Spleen (tissue), 11 donors: Measurements from ENCODE around the gene CLCN5. TPM values are rescaled to one million over a fixed set of nuclear protein-coding genes. Genes with fewer than 3 reads are reported as not detected.

Experiments
- DNase-seq: peaks from one replicate; pipeline ENCODE4 v3.0.0-alpha.2; 2020
- H3K27ac ChIP-seq, 8 donors: fragments of 200-600 bp; sonication (generic) in 7 of 8; 1 replicate in 4 of 8; 2 replicates in 4 of 8; pipeline versions ENCODE4 v1.5.0 to v1.8.0; 2016 to 2021; ENCODE audit warnings: inconsistent platforms in 4 of 8, mild to moderate bottlenecking in 4 of 8, moderate library complexity in 1 of 8
- H3K27me3 ChIP-seq, 7 donors: fragments of 200-600 bp; sonication (generic) in 6 of 7; replicated peaks in 1 of 7; 1 replicate in 4 of 7; 2 replicates in 3 of 7; pipeline versions ENCODE4 v1.5.0 to v1.8.0; 2016 to 2021; ENCODE audit warnings: inconsistent platforms in 3 of 7, mild to moderate bottlenecking in 1 of 7
- H3K36me3 ChIP-seq, 6 donors: fragments of 200-600 bp; sonication (generic) in 5 of 6; 1 replicate in 4 of 6; 2 replicates in 2 of 6; pipeline versions ENCODE4 v1.5.0 to v1.8.0; 2016 to 2021; ENCODE audit warnings: inconsistent platforms in 2 of 6
- H3K4me1 ChIP-seq, 6 donors: fragments of 200-600 bp; sonication (generic) in 5 of 6; 1 replicate in 3 of 6; 2 replicates in 3 of 6; pipeline versions ENCODE4 v1.5.0 to v1.8.0; 2016 to 2021; ENCODE audit warnings: inconsistent platforms in 3 of 6
- H3K4me3 ChIP-seq, 8 donors: fragments of 200-600 bp; sonication (generic) in 7 of 8; 1 replicate in 4 of 8; 2 replicates in 4 of 8; pipeline versions ENCODE4 v1.5.0 to v1.8.0; 2016 to 2021; ENCODE audit warnings: inconsistent platforms in 4 of 8, mild to moderate bottlenecking in 4 of 8, moderate library complexity in 2 of 8
- H3K9me3 ChIP-seq, 8 donors: fragments of 200-600 bp; sonication (generic) in 7 of 8; 1 replicate in 4 of 8; 2 replicates in 4 of 8; pipeline versions ENCODE4 v1.5.0 to v1.8.0; 2016 to 2021; ENCODE audit warnings: inconsistent platforms in 4 of 8
- POLR2A ChIP-seq, 3 donors: fragments of 450-650 bp; IDR thresholded peaks; one replicate each; pipeline ENCODE4 v1.5.1; 2017; ENCODE audit warnings: antibody characterized with exemption in 3 of 3, mild to moderate bottlenecking in 1 of 3
- POLR2AphosphoS5 ChIP-seq, 3 donors: sonication (generic); formaldehyde crosslinking; IDR thresholded peaks; one replicate each; pipeline ENCODE4 v1.5.1; 2017; ENCODE audit warnings: antibody characterized with exemption in 3 of 3
- WGBS, 5 donors: extraction: QIAGEN DNeasy Blood & Tissue Kit in 3 of 5; methylation state at CpG; one replicate each; pipeline versions ENCODE4 v1.1.5 to v1.1.7; 2013 to 2018; 5-methylcytosine and 5-hydroxymethylcytosine counted together
- intact Hi-C: fragments of 100-400 bp; cut with DNase I; formaldehyde crosslinking; loops from one replicate; pipeline ENCODE4 v1.15.0; 2023; ENCODE audit warnings: low total_unique reads
- polyA plus RNA-seq, 3 donors: library from polyadenylated mRNA; stranded (reverse); fragments of 200-250 nt; gene quantifications; one replicate each; pipeline ENCODE4 v1.2.1, GENCODE V29; 2013
- total RNA-seq, 7 donors: library from RNA; depleted of rRNA in 3 of 7; stranded (reverse); fragments of >200 nt in 3 of 7; fragmentation: NEBNext Ultra II Directional in 4 of 7; extraction: Animal tissue kit (Norgen Biotek cat#: 25700) in 4 of 7; gene quantifications; one replicate each; pipeline versions ENCODE4 v1.1.0 to v1.2.1, GENCODE V29; 2016 to 2021
- TF ChIP-seq, protein P1 (sequence below), 11 experiments: fragments of 200-600 bp in 7 of 11; fragments of 450-650 bp in 4 of 11; sonication (generic) in 4 of 11; IDR thresholded peaks in 8 of 11; conservative IDR thresholded peaks in 3 of 11; 1 replicate in 7 of 11; 2 replicates in 4 of 11; pipeline versions ENCODE4 v1.4.0 to v1.8.0; 2016 to 2021; ENCODE audit warnings: antibody characterized with exemption in 11 of 11, inconsistent platforms in 4 of 11, mild to moderate bottlenecking in 1 of 11
- donor health status: healthy with polysubstance abuse.
- donor health status: DM: no; HTN: no; CAD: no; lungs with moderate emphysema.
- donor health status: DM: no; HTN: no; CAD: no.
- donor health status: Bipolar disorder and iron deficiency.
- donor health status: healthy.
- donor health status: DM: no; HTN: no; CAD: no.
- donor health status: DM: yes; HTN: yes; CAD: no.

The CLCN5 gene
- total and polyA plus RNA-seq, 10 donors = 0.71 to 8.9 (median 6.3) TPM

DNA sequence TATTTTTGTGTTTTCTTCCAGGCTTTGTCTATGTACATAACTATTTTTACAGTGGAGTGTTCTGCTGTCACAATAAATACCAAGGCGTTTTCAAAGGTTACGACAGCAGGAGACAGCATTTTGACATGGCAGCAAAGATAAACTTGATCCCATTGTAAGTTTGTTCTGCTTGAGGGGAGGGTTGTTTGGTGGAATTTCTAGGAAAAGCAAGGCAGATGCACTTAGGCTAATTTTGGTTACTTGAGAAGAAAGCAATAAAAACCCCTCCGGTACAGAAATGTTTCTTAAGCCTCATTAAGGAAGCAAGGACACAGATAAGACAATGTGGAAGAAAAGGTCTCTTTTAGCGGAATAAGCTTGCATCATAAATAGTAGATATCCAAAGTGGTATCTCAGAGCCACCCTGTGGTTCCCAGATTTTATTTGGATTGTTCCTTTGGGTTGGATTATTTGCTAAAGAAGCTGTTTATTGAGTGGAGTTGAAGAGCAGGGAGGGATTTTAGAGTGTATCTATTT is 54.3 kb downstream of the CLCN5 start:
- no peak for TF ChIP-seq POLR2AphosphoS5 (IDR thresholded peaks at IDR 0.05)
- TF ChIP-seq POLR2A (IDR thresholded peaks at IDR 0.05) = no peak
- TF ChIP-seq, protein P1, sequence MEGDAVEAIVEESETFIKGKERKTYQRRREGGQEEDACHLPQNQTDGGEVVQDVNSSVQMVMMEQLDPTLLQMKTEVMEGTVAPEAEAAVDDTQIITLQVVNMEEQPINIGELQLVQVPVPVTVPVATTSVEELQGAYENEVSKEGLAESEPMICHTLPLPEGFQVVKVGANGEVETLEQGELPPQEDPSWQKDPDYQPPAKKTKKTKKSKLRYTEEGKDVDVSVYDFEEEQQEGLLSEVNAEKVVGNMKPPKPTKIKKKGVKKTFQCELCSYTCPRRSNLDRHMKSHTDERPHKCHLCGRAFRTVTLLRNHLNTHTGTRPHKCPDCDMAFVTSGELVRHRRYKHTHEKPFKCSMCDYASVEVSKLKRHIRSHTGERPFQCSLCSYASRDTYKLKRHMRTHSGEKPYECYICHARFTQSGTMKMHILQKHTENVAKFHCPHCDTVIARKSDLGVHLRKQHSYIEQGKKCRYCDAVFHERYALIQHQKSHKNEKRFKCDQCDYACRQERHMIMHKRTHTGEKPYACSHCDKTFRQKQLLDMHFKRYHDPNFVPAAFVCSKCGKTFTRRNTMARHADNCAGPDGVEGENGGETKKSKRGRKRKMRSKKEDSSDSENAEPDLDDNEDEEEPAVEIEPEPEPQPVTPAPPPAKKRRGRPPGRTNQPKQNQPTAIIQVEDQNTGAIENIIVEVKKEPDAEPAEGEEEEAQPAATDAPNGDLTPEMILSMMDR (IDR thresholded peaks at IDR 0.05 in 8 of 11, conservative IDR thresholded peaks at IDR 0.05 in 3 of 11) = no peak
- WGBS, 5 donors = 78 to 84% (median 80%) methylated on average over 4 of the region's 4 CpGs
- Histone ChIP-seq H3K27ac (no peak overlapping the region), H3K4me1 (no peaks in the 10 kb centered on the region), H3K4me3 (no peak overlapping the region), H3K9me3 (no peaks in the 10 kb centered on the region), H3K27me3 (no peaks in the 10 kb centered on the region), H3K36me3 (no peaks in the 10 kb centered on the region)
- no peak for DNase-seq
- intact Hi-C loops = no loop called here

DNA sequence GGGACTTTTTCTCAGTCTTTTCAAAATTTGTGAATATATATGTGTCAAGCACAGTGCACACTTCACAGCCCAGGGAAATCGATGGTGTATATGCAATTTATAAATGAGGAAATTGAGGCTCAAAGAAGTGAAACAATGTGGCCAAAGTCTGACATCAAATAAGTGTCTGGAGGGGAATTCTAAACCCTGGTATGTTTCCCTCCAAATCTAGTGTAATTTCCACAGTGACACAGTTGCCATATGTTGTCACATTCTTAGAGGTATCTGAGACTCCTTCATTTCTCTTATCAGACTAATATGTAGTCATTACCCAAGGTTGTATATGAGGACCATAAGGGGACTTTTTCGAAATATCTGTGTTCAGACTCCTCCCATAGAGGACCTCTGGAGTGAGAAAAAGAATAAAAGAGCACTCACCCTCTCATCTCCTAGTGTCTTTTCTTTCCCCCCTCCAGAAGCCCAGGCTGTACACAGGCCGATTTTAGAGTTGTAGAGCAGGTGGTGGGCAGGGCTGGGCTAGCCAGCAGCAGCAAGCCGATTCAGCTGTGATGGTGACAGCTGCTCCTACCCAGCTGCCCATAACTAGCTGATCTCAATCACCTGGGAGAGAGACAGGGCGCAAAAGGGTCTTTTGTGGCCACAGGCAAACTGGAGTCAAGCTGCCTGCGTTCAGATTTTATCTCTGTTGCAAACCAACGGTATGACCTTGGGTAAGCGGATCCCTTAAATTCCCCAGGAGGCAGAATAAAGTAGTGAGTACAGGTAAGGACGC is 55.1 kb downstream of the CLCN5 start:
- WGBS, 5 donors = 60 to 78% (median 74%) methylated on average over 9 of the region's 9 CpGs
- H3K27me3 ChIP-seq = no peaks in the 10 kb centered on the region
- no peaks in the 10 kb centered on the region for H3K4me1 ChIP-seq
- H3K4me3 ChIP-seq = no peak overlapping the region
- no peak for TF ChIP-seq POLR2A (IDR thresholded peaks at IDR 0.05)
- TF ChIP-seq, protein P1 (IDR thresholded peaks at IDR 0.05 in 8 of 11, conservative IDR thresholded peaks at IDR 0.05 in 3 of 11) = no peak
- no peak for TF ChIP-seq POLR2AphosphoS5 (IDR thresholded peaks at IDR 0.05)
- intact Hi-C loops = no loop called here
- H3K9me3 ChIP-seq = no peaks in the 10 kb centered on the region
- DNase-seq = no peak
- H3K36me3 ChIP-seq = no peaks in the 10 kb centered on the region
- H3K27ac ChIP-seq = no peak overlapping the region

DNA sequence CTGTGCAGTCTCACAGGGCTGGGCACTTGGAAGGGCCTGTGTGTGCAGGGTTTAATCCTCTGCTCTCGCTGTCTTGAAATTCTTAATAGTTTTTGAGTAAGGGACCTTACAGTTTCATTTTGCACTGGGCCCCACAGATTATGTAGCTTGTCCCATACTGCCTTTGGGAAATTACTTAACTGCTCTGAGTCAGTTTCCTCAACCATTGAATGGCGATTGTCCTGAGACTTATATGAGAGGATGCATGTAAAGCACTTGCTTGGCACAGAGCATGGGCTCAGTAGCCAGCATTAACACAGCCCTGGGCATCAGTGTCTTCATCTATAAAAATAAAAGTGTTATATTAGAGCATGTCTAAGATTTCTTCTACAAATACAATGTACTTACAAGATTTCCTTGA is 55.8 kb downstream of the CLCN5 start:
- no peak for DNase-seq
- WGBS, 5 donors = 54 to 77% (median 71%) methylated on average over 2 of the region's 2 CpGs
- no peak overlapping the region for H3K4me3 ChIP-seq
- no peaks in the 10 kb centered on the region for H3K9me3 ChIP-seq
- H3K4me1 ChIP-seq = no peaks in the 10 kb centered on the region
- no peaks in the 10 kb centered on the region for H3K36me3 ChIP-seq
- intact Hi-C loops = no loop called here
- TF ChIP-seq POLR2AphosphoS5 (IDR thresholded peaks at IDR 0.05) (no peak), POLR2A (IDR thresholded peaks at IDR 0.05) (no peak)
- TF ChIP-seq, protein P1 (IDR thresholded peaks at IDR 0.05 in 8 of 11, conservative IDR thresholded peaks at IDR 0.05 in 3 of 11) = no peak
- H3K27me3 ChIP-seq = no peaks in the 10 kb centered on the region
- no peak overlapping the region for H3K27ac ChIP-seq

DNA sequence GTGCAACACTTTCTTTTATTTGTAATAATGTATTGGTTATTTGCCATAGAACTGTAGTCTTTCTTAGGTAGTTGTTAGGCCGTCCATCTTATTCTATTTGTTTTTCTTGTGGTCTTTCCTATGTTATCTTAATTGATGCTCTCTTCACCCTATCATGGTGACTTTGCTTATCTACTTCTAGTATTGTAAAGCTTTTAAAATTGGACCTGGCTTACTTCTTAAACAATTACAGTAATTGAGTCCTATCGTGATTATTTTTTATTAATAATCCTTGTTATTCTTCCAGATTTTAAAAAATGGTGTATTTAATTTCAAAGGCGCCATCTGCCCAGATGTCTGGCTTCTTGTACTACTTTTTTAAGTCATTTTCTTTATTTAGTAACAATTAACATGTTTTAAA is 63.7 kb downstream of the CLCN5 start:
- Histone ChIP-seq H3K27ac (no peak overlapping the region), H3K9me3 (no peaks in the 10 kb centered on the region), H3K36me3 (no peaks in the 10 kb centered on the region), H3K4me3 (no peak overlapping the region), H3K4me1 (no peaks in the 10 kb centered on the region), H3K27me3 (peaks cover 0 to 4% (median 0%) of the 10 kb centered on the region in 7 donors)
- intact Hi-C loops = no loop called here
- no peak for TF ChIP-seq POLR2A (IDR thresholded peaks at IDR 0.05)
- no peak for TF ChIP-seq POLR2AphosphoS5 (IDR thresholded peaks at IDR 0.05)
- TF ChIP-seq, protein P1 (IDR thresholded peaks at IDR 0.05 in 8 of 11, conservative IDR thresholded peaks at IDR 0.05 in 3 of 11) = no peak
- WGBS, 5 donors = 68 to 97% (median 92%) methylated on average over 3 of the region's 3 CpGs
- no peak for DNase-seq
